A204.1 (cell line): ENCODE measurements around the gene AMOT.

ENCODE experiments used
- FAIRE-seq: peaks from 2 replicates; lab custom pipeline; 2012; peaks lifted over from hg19 to GRCh38; lab: Jason Lieb, UNC

AMOT gene

DNA sequence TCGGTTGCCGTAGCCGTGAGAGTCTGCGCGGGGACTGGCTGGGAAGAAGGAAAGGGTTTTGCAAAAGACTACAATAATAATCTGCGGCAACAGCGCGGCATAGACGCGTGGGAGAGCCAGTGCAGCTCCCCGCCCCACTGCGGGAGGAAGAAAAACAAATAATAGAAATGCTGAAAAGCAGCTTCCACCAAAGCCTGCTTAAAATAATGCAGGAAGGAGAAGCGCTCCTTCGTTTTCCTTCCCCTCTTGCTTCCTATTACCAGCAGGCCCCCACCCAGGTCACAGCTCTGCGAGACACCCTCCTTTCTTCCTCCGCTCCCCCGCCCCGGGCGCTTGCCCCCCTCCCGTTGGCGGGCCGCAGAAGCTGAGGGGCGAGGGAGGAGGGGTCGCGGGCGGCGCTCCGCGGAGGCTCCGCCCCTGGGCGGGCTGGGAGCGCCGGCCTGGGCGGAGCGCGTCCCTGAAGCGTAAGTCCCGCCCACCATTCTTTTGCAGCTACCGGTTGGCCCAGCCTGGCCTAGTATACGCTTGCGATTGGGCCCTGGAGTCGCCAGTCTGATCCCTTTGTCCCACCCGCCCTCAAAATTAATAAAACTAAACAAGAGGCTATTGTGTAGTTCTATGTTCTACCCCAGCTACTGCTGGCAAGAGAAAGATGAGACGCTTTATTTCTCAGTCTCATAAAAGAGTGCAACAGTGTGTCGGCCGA, 636 bp upstream of the AMOT start:
- no peak for FAIRE-seq

DNA sequence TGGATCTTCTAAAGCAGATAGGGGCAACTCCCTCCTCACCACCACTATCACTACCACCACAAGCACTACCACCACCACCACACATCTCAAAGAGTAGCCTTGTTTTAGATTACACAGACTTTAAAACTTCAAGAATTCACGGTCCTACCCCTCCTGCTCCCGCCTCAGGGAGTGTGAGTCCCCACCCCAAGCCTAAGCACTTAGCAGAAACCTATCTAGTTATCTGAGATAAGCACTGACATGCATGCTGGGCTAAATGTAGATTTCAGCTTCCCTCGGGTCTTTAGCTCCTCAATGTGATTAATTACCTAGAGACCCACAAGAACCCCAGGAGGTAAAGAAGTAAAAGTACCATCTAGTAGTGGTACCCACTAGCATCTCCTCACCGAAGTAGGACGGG, 775 bp downstream of the AMOT start:
- no peak for FAIRE-seq

DNA sequence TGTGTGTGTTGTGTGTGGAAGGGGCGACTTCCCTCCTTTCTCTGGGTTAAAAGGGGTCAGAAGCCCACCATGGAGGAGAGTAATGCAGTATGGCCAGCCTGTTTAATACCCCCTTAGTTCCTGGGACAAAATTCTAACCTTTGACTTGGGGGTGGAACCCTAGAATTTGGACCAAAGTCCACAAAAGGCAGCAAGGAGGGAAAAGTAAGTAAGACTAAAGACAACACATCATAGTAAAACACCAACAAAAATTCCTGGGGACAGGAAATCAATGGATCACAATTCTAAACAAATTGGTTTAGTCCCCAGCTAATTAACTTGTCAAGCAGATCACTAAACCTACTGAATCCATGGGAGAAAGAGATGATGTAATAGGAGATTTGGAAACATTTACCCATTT, 3.1 kb downstream of the AMOT start:
- no peak for FAIRE-seq

DNA sequence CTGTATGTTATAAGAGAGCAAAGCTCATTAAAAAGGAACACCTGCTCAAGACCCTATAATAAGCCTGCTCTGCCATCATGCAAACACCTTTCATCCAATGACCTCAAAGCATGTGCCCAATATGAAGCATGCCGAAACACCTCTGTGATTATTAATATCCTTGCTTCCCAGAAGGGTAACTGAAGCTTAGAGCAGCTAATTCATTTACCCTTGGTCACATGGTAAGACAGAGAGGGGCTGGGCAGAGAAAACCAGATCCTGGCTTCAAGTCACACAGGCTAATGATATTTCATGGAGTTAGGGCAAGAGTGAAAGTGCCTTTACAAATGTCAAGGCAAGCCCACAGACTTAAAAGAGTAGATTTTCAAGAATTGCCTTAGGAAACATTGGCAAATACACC, 5.6 kb downstream of the AMOT start:
- FAIRE-seq: no peak

DNA sequence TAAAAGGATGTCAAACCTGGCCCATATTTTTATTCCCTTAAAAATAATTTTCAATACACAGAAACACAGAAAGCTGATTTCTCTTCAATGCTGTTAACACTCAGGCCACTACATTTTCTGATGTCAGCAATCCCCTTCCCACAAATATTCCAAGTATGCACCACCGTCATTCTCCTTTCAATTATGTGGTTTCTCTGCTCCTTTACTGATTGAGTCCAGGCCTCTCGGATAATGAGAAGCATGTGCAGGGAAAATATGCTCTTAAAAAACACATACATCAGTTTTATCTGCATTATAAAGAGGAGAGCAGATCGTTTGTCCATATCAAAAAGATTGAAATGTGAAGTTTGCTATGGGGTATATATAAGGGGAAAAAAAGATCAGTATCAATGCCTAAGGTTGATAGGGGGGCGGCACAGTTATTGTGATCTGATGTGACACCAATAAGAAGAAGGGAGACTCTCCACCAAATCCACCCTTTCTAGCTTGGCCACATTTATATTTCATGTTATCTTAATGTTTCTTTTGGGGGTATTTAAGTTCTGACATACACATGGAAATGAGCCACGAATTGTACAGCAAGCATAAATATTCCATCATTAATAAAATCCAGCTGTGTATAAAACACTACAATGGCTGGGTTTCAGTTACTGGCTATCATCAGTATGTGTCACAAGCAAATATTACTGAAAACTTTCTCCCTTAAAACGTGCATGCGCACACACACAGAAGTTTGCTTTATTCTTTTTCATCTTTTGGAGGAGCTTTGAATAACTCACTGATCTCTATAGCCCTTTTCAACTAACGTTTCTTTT, 6.4 kb downstream of the AMOT start:
- no peak for FAIRE-seq

DNA sequence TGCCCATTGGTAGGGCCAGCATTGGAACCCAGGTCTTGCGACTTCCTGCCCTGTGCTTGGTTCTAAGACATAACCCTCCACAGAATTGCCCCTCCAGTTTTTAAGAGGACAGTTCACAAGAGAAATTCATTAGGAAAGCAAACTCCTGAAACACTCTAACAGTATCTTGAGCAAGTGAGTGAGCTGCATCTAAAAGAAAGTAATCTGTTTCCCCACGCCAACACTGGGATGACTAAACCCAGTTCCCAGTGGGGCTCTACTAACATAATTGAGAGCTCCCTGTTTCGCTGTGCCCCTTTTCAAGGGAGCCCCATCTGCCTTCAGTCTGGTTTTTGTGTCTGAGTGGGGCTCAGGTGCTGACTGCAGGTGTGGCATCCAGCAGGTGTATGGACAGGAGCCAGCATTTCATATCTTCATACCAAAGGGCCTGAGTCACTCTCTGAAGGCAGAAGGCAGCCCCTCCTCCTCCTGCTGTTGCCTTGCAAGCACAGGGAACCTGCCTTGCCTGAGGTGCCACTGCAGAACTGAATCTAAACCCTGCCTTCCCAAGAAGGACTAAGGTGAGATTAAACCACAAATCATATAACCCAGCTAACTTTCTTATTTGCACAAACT, 8.0 kb downstream of the AMOT start:
- no peak for FAIRE-seq

DNA sequence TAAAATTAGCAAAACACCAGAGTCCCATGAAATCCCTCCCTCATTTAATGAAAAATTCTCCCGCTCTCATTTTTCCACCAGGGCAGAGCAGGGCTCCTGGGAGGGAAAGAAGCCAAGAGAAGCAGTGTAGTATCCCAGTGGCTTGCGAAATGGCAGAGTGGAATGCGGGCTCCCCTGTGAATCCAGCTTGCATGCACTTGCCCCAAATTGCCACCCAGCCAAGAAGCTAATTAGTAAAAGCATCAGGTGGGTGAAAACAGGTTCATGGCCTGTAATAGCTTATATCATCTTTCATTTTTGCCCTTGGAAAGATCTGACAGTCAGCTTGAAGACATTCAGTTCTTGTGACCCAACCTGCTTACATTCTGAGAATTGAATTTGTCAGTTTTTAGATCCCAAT, 10.1 kb downstream of the AMOT start:
- FAIRE-seq: no peak

DNA sequence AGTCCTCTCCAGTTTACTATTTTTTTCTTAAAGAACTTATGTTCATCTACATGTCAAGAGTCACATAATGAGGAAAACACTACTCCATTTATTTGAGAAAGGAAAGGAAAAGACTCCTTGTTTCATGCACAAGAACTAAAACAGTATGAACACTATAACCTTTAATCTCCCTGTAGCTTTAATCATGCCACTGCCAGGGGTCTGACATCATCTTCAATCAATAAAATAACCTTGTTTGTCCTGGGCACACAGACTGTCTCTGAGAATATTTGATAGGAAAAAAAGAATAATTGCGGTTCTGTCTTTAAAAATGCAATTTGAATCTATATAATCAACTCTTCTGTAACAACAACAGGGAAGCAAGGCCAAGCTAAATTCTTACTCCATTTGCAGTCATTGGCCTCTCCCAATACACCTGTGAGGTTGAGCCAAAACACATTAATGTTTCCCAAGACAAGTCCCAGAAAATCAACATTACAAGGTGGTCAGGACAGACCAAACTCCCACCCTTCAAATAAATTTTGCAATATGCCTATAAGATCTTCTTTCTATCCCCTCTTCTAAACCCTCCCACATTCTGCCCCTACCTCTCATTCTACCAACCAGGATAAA, 13.2 kb downstream of the AMOT start:
- no peak for FAIRE-seq

DNA sequence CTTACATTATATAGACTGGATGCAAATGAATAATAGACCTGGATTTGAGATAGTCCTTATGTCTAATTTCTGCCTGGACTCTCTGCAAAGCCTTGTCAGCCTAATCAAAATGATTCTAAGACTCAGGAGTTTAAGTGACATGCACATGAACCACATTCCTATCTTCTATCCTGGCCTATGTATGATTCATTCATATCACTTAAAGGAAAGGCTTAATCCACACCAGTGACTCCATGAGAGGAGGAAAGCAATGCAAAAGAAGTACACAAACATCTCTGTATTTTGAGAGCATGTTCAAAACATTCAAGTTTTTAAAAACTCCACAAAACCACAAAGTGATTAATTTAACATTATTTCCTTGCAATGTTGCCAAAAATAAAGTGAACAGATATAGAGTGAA, 14.6 kb downstream of the AMOT start:
- no peak for FAIRE-seq

DNA sequence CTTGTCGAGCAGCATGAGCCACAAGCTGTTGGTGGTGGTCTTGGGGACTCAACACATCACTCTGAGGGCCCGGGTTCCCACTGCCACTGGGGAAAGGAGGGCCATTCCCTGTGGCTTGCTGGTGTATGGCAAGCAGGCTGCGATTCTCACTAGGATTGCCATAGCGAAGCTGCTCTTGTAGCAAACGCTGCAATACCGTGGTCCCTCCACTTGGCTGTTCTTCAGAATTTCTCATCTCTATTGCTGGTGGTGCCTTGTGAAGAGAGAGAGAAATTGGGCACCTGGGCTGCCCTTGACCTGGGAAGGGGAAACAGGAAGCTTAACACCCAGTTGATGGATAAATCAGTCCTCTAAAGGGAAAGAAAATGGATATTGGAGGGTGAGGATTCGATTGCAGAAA, 17.7 kb downstream of the AMOT start:
- FAIRE-seq: no peak

DNA sequence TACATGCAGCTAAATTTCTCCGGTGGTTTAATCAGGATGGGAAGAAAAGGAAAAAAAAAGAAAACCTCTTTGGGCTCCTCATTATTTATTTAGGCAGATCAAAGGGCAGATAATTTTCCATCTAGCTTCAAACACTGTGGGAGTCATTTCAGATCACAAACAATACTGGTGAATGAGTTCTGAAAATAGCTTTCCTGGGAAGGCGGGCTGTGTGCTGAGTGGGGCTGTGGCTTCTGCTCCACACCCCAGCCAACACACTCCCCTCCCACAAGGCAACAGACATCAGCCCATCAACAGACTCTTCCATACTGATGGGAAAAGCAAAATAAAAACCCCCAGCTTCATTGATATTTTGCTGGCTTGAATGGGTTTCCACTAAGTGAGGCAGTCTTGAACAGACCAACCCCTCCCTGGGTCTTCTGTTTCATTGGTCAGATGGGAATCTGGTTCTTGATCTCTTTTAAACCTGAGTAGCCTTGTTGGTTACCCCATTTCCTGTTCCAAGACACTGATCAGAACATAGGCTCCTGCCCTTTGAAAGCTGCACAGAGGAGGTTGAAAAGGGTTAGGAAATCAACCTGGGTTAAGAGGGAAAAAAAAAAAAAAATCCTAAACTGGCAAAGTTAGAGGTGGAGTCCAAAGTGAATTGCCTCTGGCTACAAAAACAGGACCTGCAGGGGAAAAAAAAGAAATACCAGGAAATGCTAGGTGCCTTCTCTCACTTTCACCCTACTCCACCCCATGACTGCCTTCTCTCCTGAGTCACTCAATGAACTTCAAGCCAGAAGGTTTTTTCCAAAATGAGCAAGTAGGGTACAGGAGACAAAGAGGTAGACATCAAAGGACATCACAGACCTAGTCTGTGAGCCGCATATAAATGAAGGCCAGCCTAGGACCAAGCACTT, 20.0 kb downstream of the AMOT start:
- FAIRE-seq: no peak

DNA sequence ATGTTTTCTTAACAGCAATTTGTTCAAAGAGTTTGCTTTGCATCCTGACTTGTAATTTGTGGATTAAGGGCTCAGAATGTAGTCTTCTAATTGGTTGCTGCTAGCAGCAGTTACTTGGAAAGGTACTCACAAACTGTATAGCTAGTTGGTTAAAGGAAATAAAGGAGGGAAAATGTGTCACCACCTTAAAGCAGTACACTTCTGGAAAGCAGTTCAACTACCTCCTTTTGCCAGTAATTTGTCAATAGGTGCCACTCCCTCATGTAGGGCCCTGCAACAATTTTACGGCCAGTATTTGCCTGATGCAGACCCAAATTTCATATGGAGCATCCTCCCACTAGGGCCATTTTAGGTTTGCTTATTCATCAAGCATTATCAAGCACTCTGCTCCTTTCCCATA, 20.8 kb downstream of the AMOT start:
- FAIRE-seq: no peak

DNA sequence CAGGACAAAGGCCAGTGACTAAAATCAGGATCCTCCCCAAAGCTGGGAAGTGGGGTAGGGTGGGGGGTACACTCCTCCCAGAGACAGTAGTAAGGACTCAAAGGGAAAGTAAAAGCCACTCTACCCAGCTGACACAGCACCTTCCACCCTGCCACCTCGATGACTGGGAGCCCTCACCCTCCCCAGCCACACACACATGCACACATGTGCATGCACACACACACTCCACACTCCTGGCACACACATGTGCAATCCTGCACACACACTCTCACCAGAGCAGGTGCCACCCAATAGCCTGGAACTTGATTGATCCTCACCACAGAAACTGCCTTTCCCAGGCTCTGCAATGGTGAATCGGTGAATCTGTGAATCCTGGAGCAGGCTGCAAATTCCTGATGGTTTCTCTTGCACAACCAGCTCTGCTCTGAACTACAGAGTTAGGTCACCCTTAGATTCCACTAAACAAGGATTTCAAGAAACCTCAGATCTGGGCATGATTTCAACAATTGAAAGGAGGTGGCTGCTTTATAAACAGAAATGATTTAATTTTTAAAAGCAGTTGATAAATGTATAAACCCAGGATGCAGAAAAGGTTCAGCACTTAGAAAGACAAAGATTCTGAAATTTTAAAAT, 21.5 kb downstream of the AMOT start:
- FAIRE-seq: no peak

DNA sequence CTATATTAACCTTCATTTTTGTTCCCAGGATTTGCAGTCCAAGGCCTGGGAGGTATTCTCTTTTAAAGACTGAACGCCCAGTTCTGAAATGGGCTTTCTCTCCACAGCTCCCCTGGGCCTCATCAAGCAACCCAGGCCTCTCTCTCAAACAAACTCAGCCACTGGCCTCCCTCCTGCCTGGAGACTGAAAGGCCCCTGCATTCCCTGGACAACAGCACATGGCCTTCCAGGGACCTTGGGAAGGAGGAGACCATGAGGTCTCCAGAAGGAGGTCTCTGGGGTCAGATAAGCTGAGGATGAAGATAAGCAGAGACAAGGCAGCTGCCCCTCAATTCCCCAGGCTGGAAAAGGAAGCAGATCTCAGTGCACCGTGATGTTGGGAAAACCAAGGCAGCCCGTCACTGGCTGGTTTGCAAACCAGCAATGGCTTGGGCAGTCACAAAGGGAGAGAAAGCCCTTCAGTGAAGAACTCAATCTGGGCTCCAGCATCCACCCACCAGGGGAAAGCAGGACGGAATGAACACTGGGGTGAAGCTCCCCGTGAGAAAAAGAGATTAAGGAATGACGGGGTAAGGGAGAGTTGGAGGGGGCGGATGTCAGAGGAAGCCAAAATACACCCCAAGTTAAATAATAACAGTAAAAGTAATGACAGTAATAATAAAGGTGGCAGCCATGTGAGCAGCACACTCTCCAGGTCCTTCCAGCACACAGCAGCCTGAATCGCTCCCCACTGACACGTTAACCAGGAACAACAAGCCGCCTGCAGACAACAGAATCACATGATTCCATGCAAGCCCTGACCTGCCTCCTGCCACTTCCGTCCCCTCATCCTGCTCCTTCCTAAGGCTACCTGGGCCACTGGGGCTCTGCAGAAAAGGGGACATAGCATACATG, 22.3 kb downstream of the AMOT start:
- no peak for FAIRE-seq

DNA sequence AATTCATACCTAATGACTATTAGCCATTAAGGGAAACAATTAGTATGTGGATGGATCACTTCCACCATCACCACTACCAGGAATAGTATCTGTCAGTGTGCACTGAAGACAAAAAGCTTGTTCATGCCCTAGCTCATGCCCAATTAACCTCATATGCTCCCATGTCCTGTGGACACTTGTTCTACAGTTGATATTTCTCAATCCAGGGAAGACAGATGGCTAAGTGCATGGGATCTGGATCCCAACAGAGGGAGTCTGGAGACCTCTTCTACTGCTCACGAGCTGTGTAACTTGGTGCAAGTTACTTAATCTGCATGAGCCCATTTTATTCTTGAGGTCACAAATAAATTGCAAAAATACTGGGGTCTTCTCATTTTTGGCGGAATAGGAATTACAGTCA, 23.7 kb downstream of the AMOT start:
- no peak for FAIRE-seq

DNA sequence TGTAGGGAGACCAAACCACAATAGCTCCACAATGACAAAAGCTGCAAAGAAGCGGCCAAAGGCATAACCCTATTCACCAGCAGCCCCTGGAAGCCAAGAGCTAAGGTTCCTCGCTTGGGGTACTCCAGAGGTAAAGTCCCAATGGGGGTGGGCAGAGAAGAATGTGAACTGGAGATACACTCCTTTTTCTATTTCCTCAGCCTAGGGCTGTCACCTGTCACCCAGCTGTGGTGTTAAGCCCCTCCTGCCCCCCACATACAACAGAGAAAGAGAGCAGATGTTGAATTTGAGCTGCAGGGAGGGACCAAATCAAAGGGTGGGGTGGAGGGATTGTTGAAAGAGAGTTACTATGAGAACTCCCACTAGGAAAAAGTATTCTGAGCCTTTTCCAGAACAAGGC, 26.1 kb downstream of the AMOT start:
- no peak for FAIRE-seq

DNA sequence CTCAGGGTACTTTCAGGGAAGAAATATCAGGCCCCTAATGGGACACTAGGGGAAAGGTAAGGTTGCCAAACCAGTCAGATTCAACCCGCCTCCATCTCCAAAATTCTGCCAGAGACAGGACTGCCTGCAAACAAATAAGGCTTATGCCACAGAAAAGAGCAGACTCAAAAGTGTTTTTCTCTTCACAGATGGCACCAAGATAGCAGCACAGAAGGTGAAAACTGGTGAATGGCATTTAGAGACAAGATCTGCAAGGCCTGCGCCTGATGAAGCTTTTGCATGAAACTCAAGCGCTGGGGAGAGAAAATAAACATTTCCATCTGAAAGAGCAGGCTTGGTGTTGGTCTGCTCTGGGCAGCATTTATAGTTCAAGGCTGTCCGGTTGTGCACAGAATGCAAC, 27.9 kb downstream of the AMOT start:
- no peak for FAIRE-seq

DNA sequence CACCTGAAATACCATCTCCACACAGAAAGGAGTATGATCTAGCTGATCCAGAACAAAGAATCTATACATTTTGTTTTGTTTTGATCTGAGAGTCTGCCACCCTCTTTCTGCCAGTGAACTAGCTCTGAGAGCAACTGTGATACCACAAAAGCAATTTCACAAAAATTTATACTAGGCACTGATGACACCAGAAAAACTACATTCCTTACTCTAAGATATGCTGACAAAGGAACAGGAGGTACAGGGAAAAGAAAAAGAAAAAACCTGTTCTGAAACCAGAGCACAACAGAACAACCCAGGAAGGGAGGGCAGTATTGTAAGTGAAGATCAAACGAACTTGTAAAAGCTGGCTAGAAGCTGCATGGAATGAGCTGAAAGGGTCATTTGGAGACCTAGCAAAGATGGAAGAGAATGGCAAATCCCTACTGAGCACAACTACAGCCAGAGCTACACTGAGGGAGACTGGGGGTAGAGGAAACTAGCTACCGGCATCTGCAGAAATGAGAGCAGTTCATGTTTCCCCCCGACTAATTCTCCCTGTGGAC, 31.9 kb downstream of the AMOT start:
- no peak for FAIRE-seq

DNA sequence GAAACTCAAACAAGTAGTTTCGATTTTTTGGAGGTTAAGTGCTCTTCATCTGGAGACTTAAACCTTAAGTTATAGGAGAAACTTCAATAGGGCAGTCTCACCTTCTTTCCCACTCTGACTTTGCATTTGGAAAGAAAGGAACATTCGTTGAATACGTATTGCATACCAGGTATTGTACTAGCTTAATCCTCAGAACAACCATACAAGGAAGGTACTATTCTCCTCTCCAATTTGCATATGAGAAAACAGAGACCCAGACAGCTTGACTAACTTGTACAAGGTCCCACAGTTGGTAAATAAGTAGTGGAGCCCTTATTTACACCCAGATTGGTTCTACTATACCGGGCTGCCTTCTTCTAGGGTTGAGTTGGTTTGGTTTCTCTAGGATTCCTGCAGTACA, 32.6 kb downstream of the AMOT start:
- FAIRE-seq: no peak

DNA sequence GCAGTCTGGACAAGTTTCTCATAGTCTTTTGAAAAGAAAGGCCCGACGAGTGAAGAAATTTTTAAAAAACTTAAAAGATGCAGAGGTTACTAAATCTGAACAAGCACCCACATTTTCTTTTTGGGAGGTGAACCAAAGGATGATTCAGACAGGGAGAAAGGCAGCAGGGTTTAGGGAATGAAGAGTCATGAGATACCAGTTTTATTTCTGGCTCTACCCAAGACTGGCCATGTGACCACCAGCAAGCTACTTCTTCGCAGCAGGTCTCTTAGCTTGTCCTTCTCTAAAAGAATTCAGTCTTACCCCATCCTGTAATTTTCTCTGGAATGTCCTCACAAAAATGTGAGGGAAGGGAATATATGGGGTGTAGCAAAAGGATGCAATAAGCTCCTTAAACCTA, 37.6 kb downstream of the AMOT start:
- FAIRE-seq: no peak
